ENCODE data around the gene STX18.
A peak's percentile ranks its signal among the peaks of the same experiment; 100 is the strongest.

Gene STX18

GRCh38 chr4:4539481-4539880 lies 2.4 kb downstream of the STX18 start:
- TF ChIP-seq CTCF (IDR thresholded peaks at IDR 0.05; ENCODE audit: low read depth, low read length, missing control alignments), result no peak
- no peak for DNase-seq (ENCODE audit: extremely low read depth, low read depth)
- H3K4me3 ChIP-seq (replicated peaks; ENCODE audit: low read depth, low read length), result peak overlapping the region; percentile 88; the same call in 1 of the 2 replicates

- H3K4me3 ChIP-seq (replicated peaks; ENCODE audit: low read depth, low read length), result no peak overlapping the region
- DNase-seq (ENCODE audit: extremely low read depth, low read depth), result no peak
- TF ChIP-seq CTCF (IDR thresholded peaks at IDR 0.05; ENCODE audit: low read depth, low read length, missing control alignments), result no peak
Measured at GRCh38 chr4:4535590-4535989, 6.3 kb downstream of the STX18 start.

- no peak for DNase-seq (ENCODE audit: extremely low read depth, low read depth)
- H3K4me3 ChIP-seq (replicated peaks; ENCODE audit: low read depth, low read length), result no peak overlapping the region
- TF ChIP-seq CTCF (IDR thresholded peaks at IDR 0.05; ENCODE audit: low read depth, low read length, missing control alignments), result no peak
Measured at GRCh38 chr4:4534515-4535145, 7.2 kb downstream of the STX18 start.

GRCh38 chr4:4533461-4534169 lies 8.2 kb downstream of the STX18 start:
- TF ChIP-seq CTCF (IDR thresholded peaks at IDR 0.05; ENCODE audit: low read depth, low read length, missing control alignments), result no peak
- DNase-seq (ENCODE audit: extremely low read depth, low read depth), result no peak
- no peak overlapping the region for H3K4me3 ChIP-seq (replicated peaks; ENCODE audit: low read depth, low read length)

GRCh38 chr4:4532371-4533154 lies 9.3 kb downstream of the STX18 start:
- H3K4me3 ChIP-seq (replicated peaks; ENCODE audit: low read depth, low read length), result no peak overlapping the region
- no peak for DNase-seq (ENCODE audit: extremely low read depth, low read depth)
- no peak for TF ChIP-seq CTCF (IDR thresholded peaks at IDR 0.05; ENCODE audit: low read depth, low read length, missing control alignments)

GRCh38 chr4:4529392-4529791 lies 12.5 kb downstream of the STX18 start:
- DNase-seq (ENCODE audit: extremely low read depth, low read depth), result no peak
- TF ChIP-seq CTCF (IDR thresholded peaks at IDR 0.05; ENCODE audit: low read depth, low read length, missing control alignments), result no peak
- no peak overlapping the region for H3K4me3 ChIP-seq (replicated peaks; ENCODE audit: low read depth, low read length)

Measured in HFF-Myc (cell line).